Umbilical cord (tissue), 2 donors: ENCODE measurements around the gene MTG1. TPM values are rescaled to one million over a fixed set of nuclear protein-coding genes. Genes with fewer than 3 reads are reported as not detected.

ENCODE experiments used
- DNase-seq: peaks from one replicate; pipeline ENCODE4 v3.0.0-alpha.2; 2015; ENCODE audit warnings: low spot score
- total RNA-seq: library from RNA; depleted of rRNA; stranded (reverse); fragments of >200 nt; gene quantifications from one replicate; pipeline ENCODE4 v1.2.3, GENCODE V29; 2014; ENCODE audit warnings: low replicate concordance; ENCODE audit not compliant: insufficient read depth

Gene MTG1
- total RNA-seq, 1 donor from 2014 or later, result 40.4 TPM

- DNase-seq, result no peak
Observed at GRCh38 chr10:133451346-133451745, 57.4 kb downstream of the MTG1 start.

- DNase-seq, result no peak
Observed at GRCh38 chr10:133452453-133452852, 58.5 kb downstream of the MTG1 start.

GRCh38 chr10:133453516-133454203 is 59.7 kb downstream of the MTG1 start, which contains the start of gene SCART1:
SCART1 (plus strand) TSS chr10:133453945; CDS start chr10:133453998, 53 bp downstream.
- DNase-seq, result no peak

GRCh38 chr10:133454204-133454893 is 60.4 kb downstream of the MTG1 start:
- no peak for DNase-seq

GRCh38 chr10:133455196-133455595 is 61.2 kb downstream of the MTG1 start:
- DNase-seq, result no peak

GRCh38 chr10:133455611-133456031 is 61.7 kb downstream of the MTG1 start:
- no peak for DNase-seq

- DNase-seq, result no peak
Observed at GRCh38 chr10:133456041-133456951, 62.3 kb downstream of the MTG1 start.

- no peak for DNase-seq
Observed at GRCh38 chr10:133457100-133457841, 63.3 kb downstream of the MTG1 start.

- DNase-seq, result no peak
Observed at GRCh38 chr10:133458021-133458709, 64.2 kb downstream of the MTG1 start.

GRCh38 chr10:133458710-133459453 is 64.9 kb downstream of the MTG1 start:
- no peak for DNase-seq

- no peak for DNase-seq
Observed at GRCh38 chr10:133459454-133460207, 65.7 kb downstream of the MTG1 start.

- no peak for DNase-seq
Observed at GRCh38 chr10:133460208-133460769, 66.3 kb downstream of the MTG1 start.

- DNase-seq, result no peak
Observed at GRCh38 chr10:133461027-133461426, 67.1 kb downstream of the MTG1 start.

GRCh38 chr10:133461841-133462240 is 67.9 kb downstream of the MTG1 start:
- DNase-seq, result no peak

GRCh38 chr10:133462512-133463305 is 68.8 kb downstream of the MTG1 start:
- no peak for DNase-seq

GRCh38 chr10:133464582-133465031 is 70.7 kb downstream of the MTG1 start:
- no peak for DNase-seq

GRCh38 chr10:133465191-133465949 is 71.4 kb downstream of the MTG1 start:
- no peak for DNase-seq
